ENCODE measurements around the gene SRSF2.

GRCh38 chr17:76720211-76720610 is 16.9 kb downstream of the SRSF2 start:
- TF ChIP-seq CTCF (IDR thresholded peaks at IDR 0.05; ENCODE audit: borderline replicate concordance, extremely low read depth, low read length, poor library complexity, severe bottlenecking) (no peak), EZH2 (IDR thresholded peaks at IDR 0.05; ENCODE audit: borderline replicate concordance, low read depth, low read length, severe bottlenecking) (no peak)

Data from DND-41 (cell line).